Measurements from ENCODE around the gene NMS.

The NMS gene

GRCh38 chr2:100427111-100427510 lies 43.2 kb upstream of the NMS start:
- TF ChIP-seq CTCF (IDR thresholded peaks at IDR 0.05), result no peak

GRCh38 chr2:100427627-100428258 lies 42.5 kb upstream of the NMS start:
- TF ChIP-seq CTCF (IDR thresholded peaks at IDR 0.05), result peak; percentile 61; the same call in 1 of the 2 replicates

GRCh38 chr2:100429726-100430125 lies 40.6 kb upstream of the NMS start:
- TF ChIP-seq CTCF (IDR thresholded peaks at IDR 0.05), result no peak

- no peak for TF ChIP-seq CTCF (IDR thresholded peaks at IDR 0.05)
Observed at GRCh38 chr2:100437751-100438150, 32.5 kb upstream of the NMS start.

GRCh38 chr2:100446696-100447095 lies 23.6 kb upstream of the NMS start:
- TF ChIP-seq CTCF (IDR thresholded peaks at IDR 0.05), result no peak

GRCh38 chr2:100451092-100451491 lies 19.2 kb upstream of the NMS start:
- TF ChIP-seq CTCF (IDR thresholded peaks at IDR 0.05), result no peak

- TF ChIP-seq CTCF (IDR thresholded peaks at IDR 0.05), result no peak
Observed at GRCh38 chr2:100451734-100452133, 18.5 kb upstream of the NMS start.

- TF ChIP-seq CTCF (IDR thresholded peaks at IDR 0.05), result no peak
Observed at GRCh38 chr2:100453853-100454252, 16.4 kb upstream of the NMS start.
